ENCODE results near the gene IRS1.
A peak's percentile ranks its signal among the peaks of the same experiment; 100 is the strongest.

Gene IRS1

DNA sequence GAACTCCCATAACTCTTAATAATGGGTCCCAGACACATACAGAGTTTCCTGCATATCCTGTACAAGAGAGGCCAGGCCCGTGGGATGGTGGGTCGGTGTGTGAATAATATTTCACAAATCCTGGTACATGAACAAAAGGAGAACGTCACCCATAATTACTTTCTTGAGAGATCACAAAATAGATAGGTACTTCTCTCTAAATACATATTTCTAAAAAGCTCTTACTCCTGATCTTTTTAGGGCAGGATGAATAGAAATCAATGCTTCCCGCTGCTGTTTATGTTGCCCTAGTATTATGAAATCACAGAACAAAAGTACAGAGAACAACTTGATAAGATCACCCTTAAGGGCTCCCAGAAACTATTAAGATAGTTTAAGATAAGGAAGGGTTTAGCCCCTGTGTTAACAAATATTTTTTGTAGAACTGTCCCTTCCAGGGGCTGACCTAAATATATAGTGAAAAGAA lies 5.4 kb downstream of the IRS1 start:
- DNase-seq, result no peak

DNA sequence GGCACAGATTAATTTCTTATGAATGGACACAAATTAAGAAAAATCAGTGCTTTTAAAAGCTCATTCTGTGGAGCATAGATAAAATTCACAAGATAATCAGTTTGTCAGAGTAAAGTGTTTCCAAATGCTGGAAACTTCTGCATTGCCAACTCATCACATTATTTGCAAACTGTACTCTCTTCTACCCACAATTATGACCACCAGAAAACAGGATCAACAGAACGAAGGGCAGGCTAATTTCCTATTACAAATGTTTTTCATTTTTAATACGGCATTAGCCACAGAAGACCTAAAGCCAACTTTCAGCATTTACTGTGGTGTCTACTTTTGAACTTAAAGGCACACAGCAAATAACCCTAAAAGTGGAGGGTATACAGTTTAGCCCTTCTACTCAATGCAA lies 6.0 kb downstream of the IRS1 start:
- DNase-seq, result no peak
- intact Hi-C loops (cut with DNase I), result no loop called here

More for the DNA sequence above, 5.4 kb downstream of the IRS1 start:
- intact Hi-C loops (cut with DNase I), result no loop called here

- no peak for DNase-seq
- intact Hi-C loops (cut with DNase I), result no loop called here
These were observed 7.3 kb downstream of the IRS1 start for GRCh38 chr2:226792155-226792881.

GRCh38 chr2:226791487-226792081 lies 8.0 kb downstream of the IRS1 start:
- intact Hi-C loops (cut with DNase I), result no loop called here
- DNase-seq, result peak; percentile 85 to 99 (median 92)

- DNase-seq, result peak in 2 of 10 donors; percentile 36 to 82
- intact Hi-C loops (cut with DNase I), result no loop called here
These were observed 8.5 kb downstream of the IRS1 start for GRCh38 chr2:226791056-226791486.

GRCh38 chr2:226790431-226790830 lies 9.2 kb downstream of the IRS1 start:
- no peak for DNase-seq
- intact Hi-C loops (cut with DNase I), result no loop called here

- DNase-seq, result no peak
- intact Hi-C loops (cut with DNase I), result no loop called here
These were observed 9.6 kb downstream of the IRS1 start for GRCh38 chr2:226790011-226790410.

DNA sequence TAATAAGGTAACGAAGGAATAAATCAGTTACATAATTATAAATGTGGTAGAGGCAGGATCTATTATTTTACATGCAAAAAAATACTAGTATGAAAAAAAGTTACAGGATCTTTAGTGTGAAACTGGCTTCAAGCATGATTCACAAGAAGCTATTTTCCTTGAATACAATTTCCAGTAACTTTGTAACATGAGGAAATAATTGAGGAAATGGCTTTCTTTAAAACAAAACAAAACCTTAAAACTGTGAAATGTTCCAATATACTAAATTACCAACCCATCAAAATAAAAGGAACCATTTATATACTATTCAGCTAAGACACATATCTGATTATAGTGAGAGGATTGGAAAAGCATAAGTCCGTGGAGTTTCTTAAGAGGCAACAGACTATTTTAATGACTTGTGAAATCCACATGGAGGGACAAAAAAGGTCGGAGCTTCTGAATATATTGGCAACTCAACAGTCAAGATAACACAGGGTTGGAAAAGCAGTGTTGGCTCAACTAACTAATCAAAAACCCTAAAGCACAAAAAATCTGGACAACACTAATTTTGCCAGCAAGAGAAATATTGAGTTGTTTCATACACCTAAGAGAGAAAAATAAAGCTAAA lies 10.6 kb downstream of the IRS1 start:
- DNase-seq, result no peak
- intact Hi-C loops (cut with DNase I), result no loop called here

DNA sequence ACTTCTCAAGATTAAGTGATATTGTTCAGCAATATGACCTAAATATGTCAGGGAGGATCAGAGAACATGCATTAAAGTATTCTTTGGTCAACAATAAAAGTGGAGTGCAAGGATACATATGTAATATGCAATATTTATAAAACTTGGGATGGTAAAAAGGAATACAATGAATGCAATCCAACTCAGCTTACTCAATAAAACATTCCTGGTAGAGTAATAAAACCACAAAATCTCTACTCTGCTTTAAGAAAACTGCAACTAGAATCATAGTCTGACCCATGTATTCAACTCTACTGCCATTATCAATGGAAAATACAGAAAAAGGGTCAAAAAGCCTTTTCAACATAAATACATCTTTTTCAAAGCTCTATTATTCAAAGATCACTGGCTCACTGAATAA lies 11.6 kb downstream of the IRS1 start:
- DNase-seq, result no peak
- intact Hi-C loops (cut with DNase I), result no loop called here

DNA sequence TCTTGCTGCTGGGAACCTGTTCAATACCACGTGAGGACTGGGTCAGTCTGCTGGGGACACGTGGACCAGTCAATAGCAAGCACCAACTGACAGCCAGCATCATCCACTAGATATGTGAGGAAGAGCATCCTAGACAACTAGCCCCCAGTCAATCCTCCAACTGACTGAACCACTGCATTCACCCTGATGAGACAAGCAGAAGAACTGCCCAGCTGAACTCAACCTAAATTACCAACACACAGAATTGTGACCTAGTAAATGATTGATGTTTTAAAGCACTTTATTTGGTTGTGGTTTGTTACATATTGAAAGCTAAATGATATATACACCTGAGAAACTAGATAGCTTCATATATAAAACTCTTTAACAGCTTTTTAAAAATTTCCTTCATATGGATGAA lies 15.7 kb downstream of the IRS1 start:
- intact Hi-C loops (cut with DNase I), result no loop called here
- DNase-seq, result no peak

- intact Hi-C loops (cut with DNase I), result no loop called here
- no peak for DNase-seq
These were observed 17.4 kb downstream of the IRS1 start for GRCh38 chr2:226782092-226782713.

DNA sequence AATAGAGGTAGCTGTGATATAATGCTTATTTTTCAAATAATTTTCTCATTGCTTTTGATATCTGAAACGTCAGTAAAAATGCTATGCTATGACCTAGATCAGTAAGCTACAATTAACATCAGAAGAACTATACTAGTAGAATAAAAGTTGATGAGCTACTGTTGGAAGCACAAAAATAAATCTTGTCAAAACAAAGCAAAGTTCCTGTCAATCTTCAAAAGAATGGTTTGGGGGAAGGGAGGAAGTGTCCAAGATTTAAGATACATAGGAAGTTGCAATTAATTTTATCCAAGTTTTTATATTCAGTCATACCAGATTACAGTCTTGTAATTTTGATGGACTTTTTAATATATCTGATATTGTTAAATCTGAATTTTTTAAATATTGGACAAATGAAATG lies 19.2 kb downstream of the IRS1 start:
- intact Hi-C loops (cut with DNase I), result no loop called here
- no peak for DNase-seq

GRCh38 chr2:226777611-226778010 lies 22.0 kb downstream of the IRS1 start:
- no peak for DNase-seq
- intact Hi-C loops (cut with DNase I), result no loop called here

DNA sequence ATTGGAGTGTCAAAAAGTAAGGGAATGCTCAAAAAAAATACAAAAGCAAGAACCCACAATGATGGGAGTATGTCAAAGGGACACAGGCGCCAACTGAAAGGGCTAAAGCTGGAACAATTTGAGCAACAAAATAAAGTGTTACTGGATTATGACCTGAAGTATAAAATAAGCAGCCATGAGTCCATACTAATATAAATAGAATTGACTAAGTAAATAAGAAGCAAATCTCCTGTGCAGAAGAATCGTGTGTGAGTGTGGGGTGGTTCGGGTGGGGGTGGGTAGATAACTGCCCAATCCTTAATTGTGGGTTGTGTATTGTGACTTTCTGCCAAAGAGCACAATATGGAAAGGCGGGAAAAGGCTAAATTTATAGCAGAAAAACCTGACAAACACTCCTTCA lies 23.5 kb downstream of the IRS1 start:
- intact Hi-C loops (cut with DNase I), result no loop called here
- no peak for DNase-seq

- DNase-seq, result no peak
- intact Hi-C loops (cut with DNase I), result no loop called here
These were observed 24.5 kb downstream of the IRS1 start for GRCh38 chr2:226775032-226775509.

GRCh38 chr2:226773291-226773690 lies 26.3 kb downstream of the IRS1 start:
- intact Hi-C loops (cut with DNase I), result no loop called here
- no peak for DNase-seq

DNA sequence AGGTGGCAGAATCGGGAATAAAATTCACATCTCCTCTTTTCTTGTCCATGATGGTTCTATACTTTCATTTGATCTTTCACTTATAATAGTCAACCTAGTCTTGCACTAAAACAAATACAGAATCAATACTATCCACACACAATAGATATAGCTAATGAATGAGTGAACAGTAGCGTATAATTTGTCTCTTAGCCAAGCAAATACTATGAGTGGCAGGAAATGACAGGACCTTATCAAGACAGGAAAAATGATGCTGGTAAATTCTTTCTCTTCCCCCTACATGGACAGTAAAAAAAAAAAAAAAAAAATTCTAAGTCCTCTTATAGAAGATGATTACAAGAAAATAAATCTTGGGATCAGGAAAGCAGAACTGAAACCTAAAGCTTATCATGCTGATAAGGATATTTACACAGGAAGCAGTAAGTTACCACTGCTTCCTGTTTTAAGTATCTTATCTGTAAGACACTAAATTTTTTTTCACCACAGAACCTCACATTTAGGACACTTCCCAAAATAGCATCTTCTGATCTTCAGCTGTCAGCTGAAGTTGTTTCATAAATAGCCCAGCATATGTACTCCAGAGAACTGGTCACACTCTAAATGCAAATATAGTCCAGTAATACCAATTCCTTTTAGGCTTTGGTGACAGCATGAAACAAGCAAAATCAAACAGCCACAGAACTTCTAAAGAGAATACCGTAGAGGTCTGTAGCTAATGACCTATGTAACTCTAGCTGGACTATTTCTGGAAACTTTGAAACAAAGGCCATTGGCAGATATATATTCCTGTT lies 27.0 kb downstream of the IRS1 start:
- no peak for DNase-seq
- intact Hi-C loops (cut with DNase I), result no loop called here

DNA sequence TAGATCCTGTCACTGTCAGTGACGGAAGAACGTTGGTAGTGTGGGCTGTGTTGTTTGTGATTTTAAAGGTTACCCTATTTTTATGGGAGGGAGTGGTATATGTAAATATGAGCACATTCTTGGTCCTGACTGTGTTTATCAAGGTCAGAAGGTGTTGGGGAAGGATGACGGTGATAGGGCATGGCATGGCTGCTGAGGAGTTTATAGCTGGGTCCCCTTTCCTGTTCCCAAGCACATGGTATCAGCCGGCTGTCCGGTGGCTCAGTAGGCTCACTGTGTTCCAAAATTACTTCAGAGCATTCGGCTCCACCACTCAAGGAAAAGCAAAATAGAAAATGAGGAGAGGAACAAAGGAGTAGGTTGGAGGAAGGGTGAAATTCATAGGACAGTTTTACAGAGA lies 28.6 kb downstream of the IRS1 start:
- intact Hi-C loops (cut with DNase I), result no loop called here

GRCh38 chr2:226767056-226767813 lies 32.4 kb downstream of the IRS1 start:
- intact Hi-C loops (cut with DNase I), result no loop called here
- DNase-seq, result no peak

More for the DNA sequence above, 28.6 kb downstream of the IRS1 start:
- no peak for DNase-seq

All from posterior cingulate gyrus (tissue), 11 donors.